Transverse colon (tissue), 4 donors: ENCODE measurements around the gene EXOSC1.

Experiments
- CTCF ChIP-seq, 5 experiments: fragments of 200-600 bp in 3 of 5; fragments of 450-650 bp in 2 of 5; sonication (generic) in 3 of 5; IDR thresholded peaks; 1 replicate in 2 of 5; 2 replicates in 3 of 5; pipeline ENCODE4 v1.5.1; 2016 to 2017; ENCODE audit warnings: antibody characterized with exemption in 5 of 5, inconsistent platforms in 3 of 5, mild to moderate bottlenecking in 2 of 5, moderate library complexity in 1 of 5
- POLR2A ChIP-seq: fragments of 450-650 bp; IDR thresholded peaks from one replicate; pipeline ENCODE4 v1.6.1; 2016; ENCODE audit warnings: antibody characterized with exemption, mild to moderate bottlenecking, moderate library complexity
- POLR2AphosphoS5 ChIP-seq, 3 donors: sonication (generic); formaldehyde crosslinking; IDR thresholded peaks; one replicate each; pipeline ENCODE4 v1.6.1; 2016; ENCODE audit warnings: antibody characterized with exemption in 3 of 3

GRCh38 chr10:97482381-97482780 lies 36.6 kb upstream of the EXOSC1 start:
- TF ChIP-seq CTCF (IDR thresholded peaks at IDR 0.05) (no peak), POLR2A (no peak), POLR2AphosphoS5 (IDR thresholded peaks at IDR 0.05) (no peak)
